MM.1S (cell line): ENCODE data around the gene SEL1L.
"Not testable (repeated sequence)": the region's sequence is repeated elsewhere in the genome, so short reads cannot be mapped to it uniquely, and the experiment has no call there.

Experiments
- DNase-seq: peaks from one replicate; pipeline ENCODE4 v3.0.0-alpha.2; 2015
- H2AFZ ChIP-seq: fragments of 300-600 bp; sonication (generic); 2 replicates; pipeline ENCODE4 v1.6.0; 2016; ENCODE audit warnings: antibody characterized with exemption, low read length
- H3F3A ChIP-seq: fragments of 300-600 bp; sonication (generic); 2 replicates; pipeline ENCODE4 v1.6.1; 2016; ENCODE audit warnings: mild to moderate bottlenecking, antibody characterized with exemption, low read length, moderate library complexity, mixed read lengths; ENCODE audit not compliant: insufficient read depth
- H3K27ac ChIP-seq: fragments of 300-600 bp; sonication (generic); 2 replicates; pipeline ENCODE4 v1.5.1; 2016; ENCODE audit warnings: mild to moderate bottlenecking, low read length
- H3K27me3 ChIP-seq: fragments of 300-600 bp; sonication (generic); replicated peaks from 2 replicates; pipeline ENCODE4 v1.6.0; 2016; ENCODE audit warnings: low read length; ENCODE audit not compliant: insufficient read depth
- H3K36me3 ChIP-seq: fragments of 300-600 bp; sonication (generic); replicated peaks from 2 replicates; pipeline ENCODE4 v1.6.1; 2016; ENCODE audit warnings: mild to moderate bottlenecking, low read length, mixed read lengths; ENCODE audit not compliant: insufficient read depth
- H3K4me1 ChIP-seq: fragments of 300-600 bp; sonication (generic); 2 replicates; pipeline ENCODE4 v1.6.1; 2016; ENCODE audit warnings: low read length, mixed read lengths
- H3K4me2 ChIP-seq: fragments of 300-600 bp; sonication (generic); 2 replicates; pipeline ENCODE4 v1.6.0; 2016; ENCODE audit warnings: low read depth, low read length
- H3K4me3 ChIP-seq: fragments of 300-600 bp; sonication (generic); 2 replicates; pipeline ENCODE4 v1.5.1; 2016; ENCODE audit warnings: low read length, mixed read lengths
- H3K79me2 ChIP-seq: fragments of 300-600 bp; sonication (generic); 2 replicates; pipeline ENCODE4 v1.6.1; 2016; ENCODE audit warnings: mixed run types, low read length, mixed read lengths
- H3K9ac ChIP-seq: fragments of 300-600 bp; sonication (generic); 2 replicates; pipeline ENCODE4 v1.6.1; 2016; ENCODE audit warnings: low read length, mixed read lengths
- H3K9me2 ChIP-seq: fragments of 300-600 bp; sonication (generic); replicated peaks from 2 replicates; pipeline ENCODE4 v1.6.1; 2016; ENCODE audit warnings: mild to moderate bottlenecking, low read length, mixed read lengths; ENCODE audit not compliant: insufficient read depth
- H3K9me3 ChIP-seq: fragments of 300-600 bp; sonication (generic); replicated peaks from 2 replicates; pipeline ENCODE4 v1.6.1; 2016; ENCODE audit warnings: mild to moderate bottlenecking, low read length, mixed read lengths; ENCODE audit not compliant: insufficient read depth
- H4K20me1 ChIP-seq: fragments of 300-600 bp; sonication (generic); 2 replicates; pipeline ENCODE4 v1.6.1; 2016; ENCODE audit warnings: mild to moderate bottlenecking, low read length, moderate library complexity, mixed read lengths; ENCODE audit not compliant: insufficient read depth
- CTCF ChIP-seq: fragments of 300-600 bp; sonication (generic); IDR thresholded peaks from 2 replicates; pipeline ENCODE4 v1.5.1; 2016; ENCODE audit warnings: antibody characterized with exemption, low read length, mixed read lengths
- EZH2 ChIP-seq: fragments of 300-600 bp; sonication (generic); optimal IDR thresholded peaks from 2 replicates; pipeline ENCODE3; 2017; ENCODE audit warnings: low read depth, mild to moderate bottlenecking, antibody characterized with exemption, low read length, mixed read lengths
- EZH2phosphoT487 ChIP-seq: fragments of 300-600 bp; sonication (generic); IDR thresholded peaks from 2 replicates; pipeline ENCODE4 v1.6.1; 2018; ENCODE audit warnings: antibody characterized with exemption, low read length

SEL1L gene

GRCh38 chr14:81466854-81467253, 66.8 kb downstream of the SEL1L start:
- Histone ChIP-seq H3K27ac (no peak overlapping the region), H3K9me2 (no peaks in the 10 kb centered on the region), H4K20me1 (no peaks in the 10 kb centered on the region), H3K79me2 (no peaks in the 10 kb centered on the region), H3K9ac (no peak overlapping the region), H2AFZ (no peak overlapping the region), H3K9me3 (no peaks in the 10 kb centered on the region), H3K36me3 (no peaks in the 10 kb centered on the region), H3K4me3 (no peak overlapping the region), H3F3A (peaks cover 34% of the 10 kb centered on the region), H3K4me1 (peaks cover 19% of the 10 kb centered on the region), H3K27me3 (no peaks in the 10 kb centered on the region), H3K4me2 (no peak overlapping the region)
- no peak for DNase-seq
- no peak for TF ChIP-seq CTCF
- no peak for TF ChIP-seq EZH2phosphoT487
- no peak for TF ChIP-seq EZH2

- DNase-seq, result no peak
- H3K4me1 ChIP-seq, result peaks cover 12% of the 10 kb centered on the region
- no peaks in the 10 kb centered on the region for H3K27me3 ChIP-seq
- H3K27ac ChIP-seq, result peak overlapping the region; percentile 95; the same call in 1 of the 2 replicates
- H3K4me3 ChIP-seq, result no peak overlapping the region
- no peak for TF ChIP-seq EZH2
- no peak for TF ChIP-seq CTCF
- no peak for TF ChIP-seq EZH2phosphoT487
- no peaks in the 10 kb centered on the region for H3K9me2 ChIP-seq
- peaks cover 22% of the 10 kb centered on the region for H3F3A ChIP-seq
- H3K9me3 ChIP-seq, result no peaks in the 10 kb centered on the region
- no peaks in the 10 kb centered on the region for H3K79me2 ChIP-seq
- no peak overlapping the region for H3K9ac ChIP-seq
- H3K36me3 ChIP-seq, result no peaks in the 10 kb centered on the region
- no peaks in the 10 kb centered on the region for H4K20me1 ChIP-seq
- no peak overlapping the region for H3K4me2 ChIP-seq
- no peak overlapping the region for H2AFZ ChIP-seq
Measured at GRCh38 chr14:81465507-81466228, 68.0 kb downstream of the SEL1L start.

- Histone ChIP-seq H3K27ac (peak overlapping the region; percentile 95), H3K9ac (peak overlapping the region; percentile 72), H2AFZ (peak overlapping the region; percentile 53), H3F3A (peaks cover 17% of the 10 kb centered on the region), H3K4me3 (peak overlapping the region; percentile 69), H3K4me2 (peak overlapping the region; percentile 74)
- not testable (repeated sequence) for H4K20me1 ChIP-seq, H3K27me3 ChIP-seq, H3K4me1 ChIP-seq, H3K79me2 ChIP-seq, H3K9me2 ChIP-seq, H3K9me3 ChIP-seq, H3K36me3 ChIP-seq, DNase-seq
Measured at GRCh38 chr14:81465003-81465392, 68.7 kb downstream of the SEL1L start.
